Fibroblast of upper back skin (primary cell): ENCODE results near the gene ABCA8.
"Not testable (repeated sequence)": the region's sequence is repeated elsewhere in the genome, so short reads cannot be mapped to it uniquely, and the experiment has no call there.

Experiments used
- DNase-seq: peaks from one replicate; pipeline ENCODE4 v3.0.0-alpha.2; 2013

ABCA8 gene

GRCh38 chr17:68865584-68865983 lies 89.6 kb downstream of the ABCA8 start:
- DNase-seq = no peak

DNA sequence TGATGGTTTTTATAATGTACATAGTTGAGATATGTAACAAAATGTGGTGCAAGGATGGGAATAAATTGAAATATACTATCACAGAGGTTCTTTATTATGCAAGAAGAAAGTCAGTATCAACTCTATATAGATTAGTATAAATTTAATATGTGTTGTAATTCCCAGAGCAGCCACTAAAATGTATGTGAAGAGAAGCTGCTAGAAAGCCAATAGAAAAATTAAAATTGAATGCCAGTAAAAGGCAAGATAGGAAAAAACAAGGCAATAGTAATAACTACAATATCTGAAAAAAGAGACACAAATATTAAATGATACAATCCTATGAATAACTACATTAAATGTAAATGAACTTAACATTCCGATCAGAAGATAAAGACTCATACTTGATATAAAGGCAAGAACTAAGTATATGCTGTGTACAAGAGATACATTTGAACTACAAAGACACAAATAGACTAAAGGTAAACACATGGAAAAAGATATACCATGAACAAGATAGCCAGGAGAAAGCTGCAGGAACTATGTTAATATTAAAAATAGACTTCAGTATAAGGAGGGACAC lies 92.0 kb downstream of the ABCA8 start:
- DNase-seq = no peak

- no peak for DNase-seq
These were observed 93.6 kb downstream of the ABCA8 start for GRCh38 chr17:68861602-68862001.

- no peak for DNase-seq
These were observed 94.3 kb downstream of the ABCA8 start for GRCh38 chr17:68860941-68861340.

- no peak for DNase-seq
These were observed 100.7 kb downstream of the ABCA8 start for GRCh38 chr17:68854452-68854851.

GRCh38 chr17:68853439-68853838 lies 101.8 kb downstream of the ABCA8 start:
- DNase-seq = no peak

GRCh38 chr17:68853036-68853435 lies 102.2 kb downstream of the ABCA8 start:
- DNase-seq = no peak

GRCh38 chr17:68851890-68852289 lies 103.3 kb downstream of the ABCA8 start:
- no peak for DNase-seq

- peak; percentile 3 for DNase-seq
These were observed 104.3 kb downstream of the ABCA8 start for GRCh38 chr17:68850749-68851510.

- DNase-seq = peak; percentile 8
These were observed 105.2 kb downstream of the ABCA8 start for GRCh38 chr17:68849673-68850610.

DNA sequence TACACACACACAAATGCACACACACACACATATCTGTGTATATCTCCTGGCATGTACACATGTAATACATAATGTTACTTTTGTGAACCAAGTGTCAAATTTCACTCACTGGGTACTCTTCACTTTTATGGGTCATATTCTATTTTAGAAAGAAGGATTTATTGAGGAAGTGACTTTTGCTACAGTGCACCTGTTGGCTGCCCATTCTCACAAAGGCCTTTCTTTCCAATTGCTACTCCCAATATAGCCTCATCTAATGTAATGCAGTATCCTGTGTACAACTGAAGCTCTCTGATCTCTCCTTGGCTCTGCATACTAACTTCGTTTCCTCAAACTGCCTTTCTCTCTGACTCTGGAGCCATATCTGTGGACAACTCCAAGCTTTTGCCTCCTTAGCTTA lies 107.5 kb downstream of the ABCA8 start:
- DNase-seq = no peak

- DNase-seq = no peak
These were observed 111.7 kb downstream of the ABCA8 start for GRCh38 chr17:68843522-68843921.

DNA sequence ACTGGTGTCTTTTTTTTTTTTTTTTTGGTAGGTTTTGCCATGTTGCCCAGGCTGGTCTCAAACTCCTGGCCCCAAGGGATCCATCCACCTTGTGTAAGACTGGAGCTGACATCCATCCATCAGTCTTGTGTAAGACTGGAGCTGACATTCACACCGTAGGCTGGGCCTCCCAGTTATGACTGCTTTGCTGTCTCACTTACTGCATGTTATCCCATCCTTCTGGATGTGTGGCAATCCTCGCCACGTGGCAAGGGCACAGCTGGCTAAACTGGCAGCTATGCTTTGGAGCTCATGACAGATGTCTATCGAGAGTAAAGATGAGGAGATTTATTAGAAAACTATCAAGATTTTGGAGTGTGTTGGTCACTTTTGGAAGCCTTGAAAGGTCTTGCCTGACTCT lies 115.1 kb downstream of the ABCA8 start:
- DNase-seq = no peak

GRCh38 chr17:68835071-68835470 lies 120.1 kb downstream of the ABCA8 start:
- no peak for DNase-seq

- DNase-seq = no peak
These were observed 120.8 kb downstream of the ABCA8 start for GRCh38 chr17:68834328-68834836.

GRCh38 chr17:68832109-68832802 lies 122.9 kb downstream of the ABCA8 start:
- no peak for DNase-seq

DNA sequence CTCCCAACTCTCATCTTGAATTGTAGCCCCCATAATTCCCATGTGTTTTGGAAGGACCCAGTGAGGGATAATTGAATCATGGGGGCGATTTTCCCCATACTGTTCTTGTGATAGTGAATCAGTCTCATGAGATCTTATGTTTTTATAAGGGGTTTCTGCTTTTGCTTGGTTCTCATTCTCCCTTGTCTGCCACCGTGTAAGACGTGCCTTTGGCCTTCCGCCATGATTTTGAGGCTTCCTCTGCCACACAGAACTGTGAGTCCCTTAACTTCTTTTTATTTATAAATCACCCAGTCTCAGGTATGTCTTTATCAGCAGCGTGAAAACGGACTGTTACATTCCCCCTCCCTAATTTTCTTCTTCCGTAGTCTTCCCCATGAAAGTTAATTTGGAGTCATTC lies 124.0 kb downstream of the ABCA8 start:
- DNase-seq = no peak

DNA sequence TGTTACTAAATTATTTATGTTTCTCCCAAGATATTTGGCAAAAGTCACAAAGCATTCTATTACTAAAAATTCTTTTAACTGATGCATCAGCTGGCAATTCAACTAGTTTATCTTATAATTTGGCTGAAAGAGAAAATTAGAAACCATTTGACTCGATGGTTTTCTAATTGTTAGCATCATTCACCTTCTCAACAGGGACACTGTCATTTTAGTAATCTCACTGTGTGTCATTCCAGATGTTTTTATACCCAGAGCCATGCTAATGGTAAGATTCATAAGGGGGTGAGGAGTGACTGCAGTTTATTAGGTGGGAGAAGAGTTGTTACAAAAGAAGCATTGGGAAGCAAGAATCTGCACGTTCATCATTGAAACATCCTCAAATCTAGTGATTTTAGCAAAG lies 124.9 kb downstream of the ABCA8 start:
- DNase-seq = no peak

GRCh38 chr17:68829211-68829610 lies 126.0 kb downstream of the ABCA8 start:
- no peak for DNase-seq

DNA sequence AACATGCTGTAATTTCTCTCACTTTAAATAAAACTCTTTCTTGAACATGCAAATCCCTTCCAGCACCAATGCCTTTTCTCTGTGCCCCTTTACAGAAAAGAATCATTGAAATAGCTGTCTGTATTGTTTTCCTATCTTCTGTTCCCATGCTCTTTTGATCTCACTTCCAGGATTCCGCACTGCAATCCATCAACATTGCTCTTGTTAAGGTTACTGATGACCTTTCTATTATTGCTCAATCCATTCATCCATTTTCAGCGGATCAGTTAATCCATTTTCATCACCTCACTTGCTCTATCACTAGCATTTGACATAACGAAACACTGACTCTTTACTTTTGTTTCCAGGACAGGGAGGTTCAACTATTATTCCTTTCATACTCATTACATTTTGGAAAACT lies 130.5 kb downstream of the ABCA8 start:
- DNase-seq = no peak

DNA sequence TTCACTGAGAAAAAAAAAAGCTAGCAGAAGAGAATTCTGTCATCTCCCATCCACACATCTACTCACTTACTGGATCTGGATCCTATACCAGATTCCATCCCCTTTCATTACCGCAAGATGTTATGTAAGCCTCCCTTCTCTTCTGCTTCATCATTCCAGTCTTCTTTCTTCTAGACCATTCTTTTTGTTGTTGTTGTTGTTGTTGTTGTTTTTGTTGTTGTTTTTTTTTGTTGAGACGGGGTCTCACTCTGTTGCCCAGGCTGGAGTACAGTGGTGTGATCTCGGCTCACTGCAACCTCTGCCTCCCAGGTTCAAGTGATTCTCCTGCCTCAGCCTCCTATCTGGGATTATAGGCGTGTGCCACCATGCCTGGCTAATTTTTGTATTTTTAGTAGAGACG lies 131.0 kb downstream of the ABCA8 start:
- not testable (repeated sequence) for DNase-seq

GRCh38 chr17:68822719-68823289 lies 132.4 kb downstream of the ABCA8 start:
- no peak for DNase-seq
